PC-3 (cell line): Measurements from ENCODE around the gene VIPAS39. TPM values are rescaled to one million over a fixed set of nuclear protein-coding genes. Genes with fewer than 3 reads are reported as not detected.

ENCODE experiments used
- ATAC-seq: fragments of 200-7000 bp; cut with Tn5 transposase; 2 replicates; pipeline ENCODE4 v1.9.1; 2020; ENCODE audit warnings: mild to moderate bottlenecking, moderate library complexity
- BruUV-seq: library from RNA; stranded (reverse); fragments of 400-500 nt; replicated peaks from 2 replicates; lab custom pipeline; 2021; lab: Mats Ljungman, UMichigan
- CTCF ChIA-PET: fragments of 300-600 bp; sonication (Branson Sonifier 250); formaldehyde crosslinking; loops from one replicate; lab custom pipeline; 2022; ENCODE audit warnings: antibody characterized with exemption; lab: Charles Lee
- POLR2A ChIA-PET: fragments of 300-600 bp; sonication (Branson Sonifier 250); formaldehyde crosslinking; loops from one replicate; lab custom pipeline; 2022; ENCODE audit warnings: antibody characterized with exemption; ENCODE audit not compliant: unreplicated experiment; lab: Charles Lee
- DNase-seq: peaks from one replicate; pipeline ENCODE4 v3.0.0-alpha.2; 2015
- H2AFZ ChIP-seq: fragments of 300-600 bp; sonication (generic); 2 replicates; pipeline ENCODE4 v1.6.0; 2016; ENCODE audit warnings: antibody characterized with exemption, low read length
- H3F3A ChIP-seq: fragments of 300-600 bp; sonication (generic); one replicate; pipeline ENCODE4 v1.6.0; 2017; ENCODE audit warnings: antibody characterized with exemption, low read length, control low read depth, mild to moderate bottlenecking; ENCODE audit not compliant: unreplicated experiment
- H3K27ac ChIP-seq: fragments of 300-600 bp; sonication (generic); 2 replicates; pipeline ENCODE4 v1.5.1; 2016; ENCODE audit warnings: mild to moderate bottlenecking, low read length
- H3K27me3 ChIP-seq: fragments of 300-600 bp; sonication (generic); 2 replicates; pipeline ENCODE4 v1.6.1; 2016; ENCODE audit warnings: low read length, mixed read lengths
- H3K36me3 ChIP-seq: fragments of 300-600 bp; sonication (generic); 2 replicates; pipeline ENCODE4 v1.6.1; 2016; ENCODE audit warnings: low read depth, mixed run types, low read length, mixed read lengths
- H3K4me1 ChIP-seq: fragments of 300-600 bp; sonication (generic); 2 replicates; pipeline ENCODE4 v1.5.1; 2016; ENCODE audit warnings: low read length; ENCODE audit not compliant: insufficient read depth
- H3K4me2 ChIP-seq: fragments of 300-600 bp; sonication (generic); 2 replicates; pipeline ENCODE4 v1.6.0; 2016; ENCODE audit warnings: low read length
- H3K4me3 ChIP-seq: fragments of 300-600 bp; sonication (generic); 2 replicates; pipeline ENCODE4 v1.5.1; 2016; ENCODE audit warnings: mild to moderate bottlenecking, low read length, mixed read lengths
- H3K79me2 ChIP-seq: fragments of 300-600 bp; sonication (generic); 2 replicates; pipeline ENCODE4 v1.6.1; 2017; ENCODE audit warnings: low read length, mixed read lengths
- H3K9ac ChIP-seq: fragments of 300-600 bp; sonication (generic); 2 replicates; pipeline ENCODE4 v1.6.0; 2016; ENCODE audit warnings: mild to moderate bottlenecking, low read length
- H3K9me2 ChIP-seq: fragments of 300-600 bp; sonication (generic); replicated peaks from 2 replicates; pipeline ENCODE4 v1.6.1; 2016; ENCODE audit warnings: mixed run types, low read length, mixed read lengths
- H3K9me3 ChIP-seq: fragments of 300-600 bp; sonication (generic); 2 replicates; pipeline ENCODE4 v1.6.1; 2016; ENCODE audit warnings: low read length, mixed read lengths
- H4K20me1 ChIP-seq: fragments of 300-600 bp; sonication (generic); 2 replicates; pipeline ENCODE4 v1.6.1; 2016; ENCODE audit warnings: low read length, mixed read lengths
- EZH2 ChIP-seq: fragments of 300-600 bp; sonication (generic); IDR thresholded peaks from one replicate; pipeline ENCODE4 v1.6.1; 2017; ENCODE audit warnings: antibody characterized with exemption, mild to moderate bottlenecking, low read length; ENCODE audit not compliant: unreplicated experiment
- EZH2phosphoT487 ChIP-seq: fragments of 300-600 bp; sonication (generic); IDR thresholded peaks from 2 replicates; pipeline ENCODE4 v1.6.1; 2018; ENCODE audit warnings: mild to moderate bottlenecking, antibody characterized with exemption, low read length, borderline replicate concordance
- intact Hi-C: fragments of 100-400 bp; cut with micrococcal nuclease; formaldehyde crosslinking; loops from 2 replicates; pipeline ENCODE4 v1.9.0; 2023
- total RNA-seq: library from RNA; depleted of rRNA; stranded (reverse); fragments of >200 nt; gene quantifications from 2 replicates; pipeline ENCODE4 v1.2.3, GENCODE V29; 2014
- TF ChIP-seq, protein P1 (sequence below): fragments of 300-600 bp; sonication (generic); conservative IDR thresholded peaks from 2 replicates; pipeline ENCODE4 v1.5.1; 2017; ENCODE audit warnings: antibody characterized with exemption, low read depth, mild to moderate bottlenecking, low read length

Gene VIPAS39
- total RNA-seq, 1 experiment from 2014 or later = 20.2 TPM

- ChIA-PET POLR2A (no interaction called here), CTCF (no interaction called here)
- Histone ChIP-seq H3K4me1 (peaks cover 6% of the 10 kb centered on the region), H3K4me2 (peak within 1 kb of the TSS; percentile 86), H4K20me1 (no peaks in the 10 kb centered on the region), H3K9ac (no peak within 1 kb of the TSS), H3K27ac (no peak within 1 kb of the TSS), H3K27me3 (peaks cover 15% of the 10 kb centered on the region), H3F3A (no peaks in the 10 kb centered on the region), H3K9me2 (no peaks in the 10 kb centered on the region), H3K79me2 (no peaks in the 10 kb centered on the region), H3K4me3 (peak within 1 kb of the TSS; percentile 66), H2AFZ (peak within 1 kb of the TSS; percentile 93), H3K36me3 (no peaks in the 10 kb centered on the region), H3K9me3 (no peaks in the 10 kb centered on the region)
- DNase-seq (peak; percentile 44), ATAC-seq (peak; percentile 87)
- no peak for TF ChIP-seq EZH2phosphoT487
- intact Hi-C loops = no loop called here
- BruUV-seq = no TSS peak
Observed at GRCh38 chr14:77498120-77498979, 40.9 kb upstream of the VIPAS39 start, which contains the start of gene ISM2. Gene ISM2, minus strand, starts transcription at chr14:77498816. Its CDS starts 23 bp downstream, at chr14:77498793.

GRCh38 chr14:77495334-77495733 is 37.9 kb upstream of the VIPAS39 start:
- H3K4me3 ChIP-seq = no peak overlapping the region
- no peak overlapping the region for H2AFZ ChIP-seq
- H3K27me3 ChIP-seq = peaks cover 15% of the 10 kb centered on the region
- no peak overlapping the region for H3K4me2 ChIP-seq
- no TSS peak for BruUV-seq
- no peaks in the 10 kb centered on the region for H3K9me3 ChIP-seq
- no peaks in the 10 kb centered on the region for H3K9me2 ChIP-seq
- no peaks in the 10 kb centered on the region for H4K20me1 ChIP-seq
- no peak overlapping the region for H3K27ac ChIP-seq
- POLR2A ChIA-PET = no interaction called here
- no peaks in the 10 kb centered on the region for H3K79me2 ChIP-seq
- TF ChIP-seq EZH2phosphoT487 (no peak), EZH2 (no peak)
- TF ChIP-seq, protein P1, sequence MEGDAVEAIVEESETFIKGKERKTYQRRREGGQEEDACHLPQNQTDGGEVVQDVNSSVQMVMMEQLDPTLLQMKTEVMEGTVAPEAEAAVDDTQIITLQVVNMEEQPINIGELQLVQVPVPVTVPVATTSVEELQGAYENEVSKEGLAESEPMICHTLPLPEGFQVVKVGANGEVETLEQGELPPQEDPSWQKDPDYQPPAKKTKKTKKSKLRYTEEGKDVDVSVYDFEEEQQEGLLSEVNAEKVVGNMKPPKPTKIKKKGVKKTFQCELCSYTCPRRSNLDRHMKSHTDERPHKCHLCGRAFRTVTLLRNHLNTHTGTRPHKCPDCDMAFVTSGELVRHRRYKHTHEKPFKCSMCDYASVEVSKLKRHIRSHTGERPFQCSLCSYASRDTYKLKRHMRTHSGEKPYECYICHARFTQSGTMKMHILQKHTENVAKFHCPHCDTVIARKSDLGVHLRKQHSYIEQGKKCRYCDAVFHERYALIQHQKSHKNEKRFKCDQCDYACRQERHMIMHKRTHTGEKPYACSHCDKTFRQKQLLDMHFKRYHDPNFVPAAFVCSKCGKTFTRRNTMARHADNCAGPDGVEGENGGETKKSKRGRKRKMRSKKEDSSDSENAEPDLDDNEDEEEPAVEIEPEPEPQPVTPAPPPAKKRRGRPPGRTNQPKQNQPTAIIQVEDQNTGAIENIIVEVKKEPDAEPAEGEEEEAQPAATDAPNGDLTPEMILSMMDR = no peak
- peaks cover 6% of the 10 kb centered on the region for H3K4me1 ChIP-seq
- DNase-seq (no peak), ATAC-seq (no peak)
- intact Hi-C loops = no loop called here
- H3F3A ChIP-seq = no peaks in the 10 kb centered on the region
- H3K36me3 ChIP-seq = no peaks in the 10 kb centered on the region
- H3K9ac ChIP-seq = no peak overlapping the region
- CTCF ChIA-PET = no interaction called here

- H3K9ac ChIP-seq = no peak overlapping the region
- BruUV-seq = no TSS peak
- DNase-seq (no peak), ATAC-seq (no peak)
- H3K36me3 ChIP-seq = no peaks in the 10 kb centered on the region
- intact Hi-C loops = no loop called here
- no peak overlapping the region for H3K4me2 ChIP-seq
- ChIA-PET CTCF (no interaction called here), POLR2A (no interaction called here)
- no peaks in the 10 kb centered on the region for H3K4me1 ChIP-seq
- no peaks in the 10 kb centered on the region for H3K9me2 ChIP-seq
- no peak overlapping the region for H3K4me3 ChIP-seq
- TF ChIP-seq, protein P1 = no peak
- no peak for TF ChIP-seq EZH2phosphoT487
- TF ChIP-seq EZH2 = no peak
- H3F3A ChIP-seq = no peaks in the 10 kb centered on the region
- no peaks in the 10 kb centered on the region for H3K27me3 ChIP-seq
- H4K20me1 ChIP-seq = no peaks in the 10 kb centered on the region
- H3K9me3 ChIP-seq = no peaks in the 10 kb centered on the region
- no peak overlapping the region for H2AFZ ChIP-seq
- no peaks in the 10 kb centered on the region for H3K79me2 ChIP-seq
- no peak overlapping the region for H3K27ac ChIP-seq
Observed at GRCh38 chr14:77491056-77491455, 33.7 kb upstream of the VIPAS39 start.
